Muscle layer of colon (tissue), 2 donors: ENCODE measurements around the gene RPLP1.

Source experiments
- H3K27ac ChIP-seq: one replicate; pipeline ENCODE4 v1.7.0; 2013; ENCODE audit warnings: low read depth, mild to moderate bottlenecking, low read length, moderate library complexity
- H3K27me3 ChIP-seq, 2 donors: one replicate each; pipeline ENCODE4 v1.7.0; 2013; ENCODE audit warnings: low read length in 2 of 2, mild to moderate bottlenecking in 2 of 2; ENCODE audit not compliant: insufficient read depth in 2 of 2, control insufficient read depth in 1 of 2
- H3K36me3 ChIP-seq: one replicate; pipeline ENCODE4 v1.7.0; 2013; ENCODE audit warnings: mild to moderate bottlenecking, low read length; ENCODE audit not compliant: insufficient read depth
- H3K4me1 ChIP-seq: one replicate; pipeline ENCODE4 v1.7.0; 2013; ENCODE audit warnings: mild to moderate bottlenecking, low read length; ENCODE audit not compliant: insufficient read depth
- H3K4me3 ChIP-seq, 2 donors: one replicate each; pipeline ENCODE4 v1.7.0; 2013; ENCODE audit warnings: low read length in 2 of 2, low read depth in 1 of 2, mild to moderate bottlenecking in 1 of 2, moderate library complexity in 1 of 2
- H3K9ac ChIP-seq: one replicate; pipeline ENCODE4 v1.7.0; 2013; ENCODE audit warnings: low read length
- H3K9me3 ChIP-seq: one replicate; pipeline ENCODE4 v1.7.0; 2013; ENCODE audit warnings: mild to moderate bottlenecking, low read length
- donor health status: abdominal sarcoma.
- donor health status: Adenocarcinoma of cecum.

RPLP1 gene

GRCh38 chr15:69489073-69489571, 36.5 kb downstream of the RPLP1 start:
- H3K9ac ChIP-seq, result no peak overlapping the region
- no peak overlapping the region for H3K4me3 ChIP-seq
- no peaks in the 10 kb centered on the region for H3K4me1 ChIP-seq
- H3K27me3 ChIP-seq, result no peaks in the 10 kb centered on the region
- H3K27ac ChIP-seq, result no peak overlapping the region
- H3K36me3 ChIP-seq, result no peaks in the 10 kb centered on the region
- no peaks in the 10 kb centered on the region for H3K9me3 ChIP-seq

GRCh38 chr15:69490356-69491037, 37.9 kb downstream of the RPLP1 start:
- no peaks in the 10 kb centered on the region for H3K27me3 ChIP-seq
- H3K4me3 ChIP-seq, result no peak overlapping the region
- H3K4me1 ChIP-seq, result no peaks in the 10 kb centered on the region
- H3K9me3 ChIP-seq, result no peaks in the 10 kb centered on the region
- no peak overlapping the region for H3K9ac ChIP-seq
- H3K36me3 ChIP-seq, result no peaks in the 10 kb centered on the region
- H3K27ac ChIP-seq, result no peak overlapping the region

- Histone ChIP-seq H3K9me3 (no peaks in the 10 kb centered on the region), H3K27ac (no peak overlapping the region), H3K4me1 (no peaks in the 10 kb centered on the region), H3K9ac (no peak overlapping the region), H3K36me3 (no peaks in the 10 kb centered on the region), H3K4me3 (no peak overlapping the region), H3K27me3 (no peaks in the 10 kb centered on the region)
Observed at GRCh38 chr15:69491038-69491505, 38.5 kb downstream of the RPLP1 start.

GRCh38 chr15:69493406-69493805, 40.8 kb downstream of the RPLP1 start:
- Histone ChIP-seq H3K9ac (no peak overlapping the region), H3K4me1 (no peaks in the 10 kb centered on the region), H3K4me3 (no peak overlapping the region), H3K27ac (no peak overlapping the region), H3K9me3 (no peaks in the 10 kb centered on the region), H3K27me3 (no peaks in the 10 kb centered on the region), H3K36me3 (no peaks in the 10 kb centered on the region)

- no peak overlapping the region for H3K27ac ChIP-seq
- H3K4me1 ChIP-seq, result no peaks in the 10 kb centered on the region
- H3K36me3 ChIP-seq, result no peaks in the 10 kb centered on the region
- no peak overlapping the region for H3K4me3 ChIP-seq
- H3K27me3 ChIP-seq, result no peaks in the 10 kb centered on the region
- H3K9ac ChIP-seq, result no peak overlapping the region
- H3K9me3 ChIP-seq, result no peaks in the 10 kb centered on the region
Observed at GRCh38 chr15:69496001-69496400, 43.4 kb downstream of the RPLP1 start.

GRCh38 chr15:69497076-69497475, 44.5 kb downstream of the RPLP1 start:
- no peak overlapping the region for H3K4me3 ChIP-seq
- H3K27ac ChIP-seq, result no peak overlapping the region
- H3K9me3 ChIP-seq, result no peaks in the 10 kb centered on the region
- H3K4me1 ChIP-seq, result no peaks in the 10 kb centered on the region
- H3K36me3 ChIP-seq, result no peaks in the 10 kb centered on the region
- H3K27me3 ChIP-seq, result no peaks in the 10 kb centered on the region
- H3K9ac ChIP-seq, result no peak overlapping the region

GRCh38 chr15:69497667-69498066, 45.0 kb downstream of the RPLP1 start:
- Histone ChIP-seq H3K27me3 (no peaks in the 10 kb centered on the region), H3K4me1 (no peaks in the 10 kb centered on the region), H3K9ac (no peak overlapping the region), H3K36me3 (no peaks in the 10 kb centered on the region), H3K27ac (no peak overlapping the region), H3K4me3 (no peak overlapping the region), H3K9me3 (no peaks in the 10 kb centered on the region)

GRCh38 chr15:69498282-69498681, 45.7 kb downstream of the RPLP1 start:
- H3K27ac ChIP-seq, result no peak overlapping the region
- no peak overlapping the region for H3K9ac ChIP-seq
- H3K4me1 ChIP-seq, result no peaks in the 10 kb centered on the region
- H3K27me3 ChIP-seq, result no peaks in the 10 kb centered on the region
- H3K4me3 ChIP-seq, result no peak overlapping the region
- no peaks in the 10 kb centered on the region for H3K36me3 ChIP-seq
- H3K9me3 ChIP-seq, result no peaks in the 10 kb centered on the region

- H3K27me3 ChIP-seq, result no peaks in the 10 kb centered on the region
- no peaks in the 10 kb centered on the region for H3K9me3 ChIP-seq
- no peaks in the 10 kb centered on the region for H3K4me1 ChIP-seq
- H3K27ac ChIP-seq, result no peak overlapping the region
- H3K4me3 ChIP-seq, result no peak overlapping the region
- H3K36me3 ChIP-seq, result no peaks in the 10 kb centered on the region
- H3K9ac ChIP-seq, result no peak overlapping the region
Observed at GRCh38 chr15:69498987-69499386, 46.4 kb downstream of the RPLP1 start.

- no peaks in the 10 kb centered on the region for H3K4me1 ChIP-seq
- no peaks in the 10 kb centered on the region for H3K27me3 ChIP-seq
- no peak overlapping the region for H3K27ac ChIP-seq
- H3K9ac ChIP-seq, result no peak overlapping the region
- no peaks in the 10 kb centered on the region for H3K9me3 ChIP-seq
- H3K4me3 ChIP-seq, result no peak overlapping the region
- H3K36me3 ChIP-seq, result no peaks in the 10 kb centered on the region
Observed at GRCh38 chr15:69499521-69500211, 47.0 kb downstream of the RPLP1 start.

- Histone ChIP-seq H3K9ac (no peak overlapping the region), H3K27me3 (no peaks in the 10 kb centered on the region), H3K36me3 (no peaks in the 10 kb centered on the region), H3K4me1 (no peaks in the 10 kb centered on the region), H3K9me3 (no peaks in the 10 kb centered on the region), H3K27ac (no peak overlapping the region), H3K4me3 (no peak overlapping the region)
Observed at GRCh38 chr15:69500339-69500738, 47.7 kb downstream of the RPLP1 start.

GRCh38 chr15:69501456-69501855, 48.8 kb downstream of the RPLP1 start:
- Histone ChIP-seq H3K4me1 (no peaks in the 10 kb centered on the region), H3K9ac (no peak overlapping the region), H3K36me3 (no peaks in the 10 kb centered on the region), H3K4me3 (no peak overlapping the region), H3K27ac (no peak overlapping the region), H3K27me3 (no peaks in the 10 kb centered on the region), H3K9me3 (no peaks in the 10 kb centered on the region)
